ENCODE measurements around the gene GPD1L.
A peak's percentile ranks its signal among the peaks of the same experiment; 100 is the strongest.
"Not testable (repeated sequence)": the region's sequence is repeated elsewhere in the genome, so short reads cannot be mapped to it uniquely, and the experiment has no call there.

Gene GPD1L

GRCh38 chr3:32106132-32106928 lies at the start of gene GPD1L:
TSS of gene GPD1L (plus strand) at chr3:32106620. CDS start at chr3:32106712, 92 bp downstream.
- peak; percentile 95 for DNase-seq

- not testable (repeated sequence) for DNase-seq
These were observed 48.0 kb upstream of the GPD1L start for GRCh38 chr3:32058465-32058864.

- no peak for DNase-seq
These were observed 43.4 kb upstream of the GPD1L start for GRCh38 chr3:32062950-32063582.

GRCh38 chr3:32066686-32067085 lies 39.7 kb upstream of the GPD1L start:
- no peak for DNase-seq

GRCh38 chr3:32074194-32074593 lies 32.2 kb upstream of the GPD1L start:
- DNase-seq, result not testable (repeated sequence)

- DNase-seq, result peak; percentile 43
These were observed 29.9 kb upstream of the GPD1L start for GRCh38 chr3:32076566-32076965.

GRCh38 chr3:32077260-32078084 lies 28.9 kb upstream of the GPD1L start:
- DNase-seq, result peak; percentile 87

- no peak for DNase-seq
These were observed 28.3 kb upstream of the GPD1L start for GRCh38 chr3:32078085-32078634.

- DNase-seq, result no peak
These were observed 27.6 kb upstream of the GPD1L start for GRCh38 chr3:32078864-32079263.

GRCh38 chr3:32082721-32083120 lies 23.7 kb upstream of the GPD1L start:
- peak; percentile 22 for DNase-seq

- peak; percentile 13 for DNase-seq
These were observed 22.6 kb upstream of the GPD1L start for GRCh38 chr3:32083702-32084270.

- DNase-seq, result no peak
These were observed 21.6 kb upstream of the GPD1L start for GRCh38 chr3:32084870-32085269.

- DNase-seq, result no peak
These were observed 20.0 kb upstream of the GPD1L start for GRCh38 chr3:32086464-32086863.

- no peak for DNase-seq
These were observed 16.9 kb upstream of the GPD1L start for GRCh38 chr3:32089476-32089875.

- no peak for DNase-seq
These were observed 13.2 kb upstream of the GPD1L start for GRCh38 chr3:32093204-32093603.

GRCh38 chr3:32095431-32095830 lies 11.0 kb upstream of the GPD1L start:
- DNase-seq, result no peak

GRCh38 chr3:32097768-32098167 lies 8.7 kb upstream of the GPD1L start:
- DNase-seq, result no peak

- DNase-seq, result no peak
These were observed 7.9 kb upstream of the GPD1L start for GRCh38 chr3:32098528-32098927.

- DNase-seq, result no peak
These were observed 6.0 kb upstream of the GPD1L start for GRCh38 chr3:32100465-32100864.

GRCh38 chr3:32102289-32102688 lies 4.1 kb upstream of the GPD1L start:
- no peak for DNase-seq

- DNase-seq, result no peak
These were observed 1.9 kb upstream of the GPD1L start for GRCh38 chr3:32104492-32104891.

GRCh38 chr3:32105291-32106131 lies 909 bp upstream of the GPD1L start:
- DNase-seq, result no peak

Measured in NCI-H69 (cell line).